ENCODE measurements around the gene PROCR.

DNA sequence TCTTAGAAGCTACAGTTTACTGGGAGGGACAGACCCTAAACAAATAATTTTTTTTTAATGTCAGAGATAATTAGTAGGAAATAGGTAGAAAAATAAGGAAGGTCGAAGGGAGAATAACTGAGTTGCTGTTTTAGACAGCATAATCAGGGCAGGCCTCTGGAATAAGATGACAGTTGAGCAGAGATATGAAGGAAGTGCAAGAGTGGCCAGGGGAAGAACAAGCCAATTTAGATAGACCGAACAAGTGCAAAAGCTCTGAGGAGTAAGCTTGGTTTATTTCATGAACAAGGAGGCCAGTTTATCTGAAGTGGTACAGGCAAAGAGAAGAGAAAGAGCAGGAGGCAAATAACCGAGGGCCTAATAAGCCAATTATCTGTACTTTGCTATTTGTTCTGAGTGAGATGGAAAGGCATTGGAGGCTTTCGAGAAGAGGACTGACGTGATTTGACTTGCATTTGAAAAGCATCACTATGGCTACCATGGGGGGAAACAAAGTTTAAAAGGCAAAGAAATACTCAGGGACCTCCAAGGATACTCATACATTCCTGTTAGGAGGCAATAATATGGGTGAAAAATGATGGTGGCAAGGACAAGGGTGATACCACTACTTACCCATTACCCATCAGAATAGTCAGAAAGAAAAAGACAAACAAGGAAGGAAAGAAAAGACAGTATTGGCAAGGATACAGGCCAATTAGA, 19.7 kb downstream of the PROCR start:
- TF ChIP-seq, protein P1, sequence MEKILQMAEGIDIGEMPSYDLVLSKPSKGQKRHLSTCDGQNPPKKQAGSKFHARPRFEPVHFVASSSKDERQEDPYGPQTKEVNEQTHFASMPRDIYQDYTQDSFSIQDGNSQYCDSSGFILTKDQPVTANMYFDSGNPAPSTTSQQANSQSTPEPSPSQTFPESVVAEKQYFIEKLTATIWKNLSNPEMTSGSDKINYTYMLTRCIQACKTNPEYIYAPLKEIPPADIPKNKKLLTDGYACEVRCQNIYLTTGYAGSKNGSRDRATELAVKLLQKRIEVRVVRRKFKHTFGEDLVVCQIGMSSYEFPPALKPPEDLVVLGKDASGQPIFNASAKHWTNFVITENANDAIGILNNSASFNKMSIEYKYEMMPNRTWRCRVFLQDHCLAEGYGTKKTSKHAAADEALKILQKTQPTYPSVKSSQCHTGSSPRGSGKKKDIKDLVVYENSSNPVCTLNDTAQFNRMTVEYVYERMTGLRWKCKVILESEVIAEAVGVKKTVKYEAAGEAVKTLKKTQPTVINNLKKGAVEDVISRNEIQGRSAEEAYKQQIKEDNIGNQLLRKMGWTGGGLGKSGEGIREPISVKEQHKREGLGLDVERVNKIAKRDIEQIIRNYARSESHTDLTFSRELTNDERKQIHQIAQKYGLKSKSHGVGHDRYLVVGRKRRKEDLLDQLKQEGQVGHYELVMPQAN (conservative IDR thresholded peaks at IDR 0.05) = no peak
- no peak for TF ChIP-seq POLR2AphosphoS2 (IDR thresholded peaks at IDR 0.05; ENCODE audit: low read depth, low read length)
- no peak for TF ChIP-seq PML (IDR thresholded peaks at IDR 0.05; ENCODE audit: low read length)
- TF ChIP-seq HDGF (IDR thresholded peaks at IDR 0.05) = no peak

Data from GM12878 (cell line).